NCI-H146 treated with DMSO at 0.1 percent for 48 hours (cell line): Measurements from ENCODE around the gene GAPDHS.

Experiments
- DNase-seq: peaks from one replicate; lab custom pipeline; 2025; ENCODE audit not compliant: unreplicated experiment; lab: John Stamatoyannopoulos, UW

The GAPDHS gene

GRCh38 chr19:35533201-35533821, at the start of gene GAPDHS:
Gene GAPDHS, plus strand, starts transcription at chr19:35533456. Its CDS starts 72 bp downstream, at chr19:35533528.
- DNase-seq = no peak

- DNase-seq = no peak
Observed at GRCh38 chr19:35484252-35485036, 48.8 kb upstream of the GAPDHS start.

GRCh38 chr19:35486268-35486708, 47.0 kb upstream of the GAPDHS start:
- DNase-seq = no peak

- no peak for DNase-seq
Observed at GRCh38 chr19:35487656-35488182, 45.5 kb upstream of the GAPDHS start.

- no peak for DNase-seq
Observed at GRCh38 chr19:35488677-35489076, 44.6 kb upstream of the GAPDHS start.

GRCh38 chr19:35490364-35490763, 42.9 kb upstream of the GAPDHS start, which contains the start of gene KRTDAP:
Gene KRTDAP, minus strand, starts transcription at chr19:35490464. Its CDS starts 22 bp downstream, at chr19:35490442.
- DNase-seq = no peak

- no peak for DNase-seq
Observed at GRCh38 chr19:35491836-35492360, 41.4 kb upstream of the GAPDHS start.

GRCh38 chr19:35493971-35494370, 39.3 kb upstream of the GAPDHS start:
- DNase-seq = no peak

- DNase-seq = no peak
Observed at GRCh38 chr19:35495107-35496064, 37.9 kb upstream of the GAPDHS start.

GRCh38 chr19:35497406-35497805, 35.9 kb upstream of the GAPDHS start:
- DNase-seq = no peak

GRCh38 chr19:35498220-35498619, 35.0 kb upstream of the GAPDHS start:
- no peak for DNase-seq

GRCh38 chr19:35498984-35499527, 34.2 kb upstream of the GAPDHS start:
- no peak for DNase-seq

GRCh38 chr19:35500611-35501010, 32.6 kb upstream of the GAPDHS start:
- no peak for DNase-seq

- DNase-seq = no peak
Observed at GRCh38 chr19:35501684-35502083, 31.6 kb upstream of the GAPDHS start.

GRCh38 chr19:35502751-35503150, 30.5 kb upstream of the GAPDHS start:
- no peak for DNase-seq

- DNase-seq = no peak
Observed at GRCh38 chr19:35506011-35506410, 27.2 kb upstream of the GAPDHS start.

- DNase-seq = no peak
Observed at GRCh38 chr19:35507561-35507960, 25.7 kb upstream of the GAPDHS start.

GRCh38 chr19:35508129-35508528, 25.1 kb upstream of the GAPDHS start:
- DNase-seq = no peak

- DNase-seq = no peak
Observed at GRCh38 chr19:35509018-35509652, 24.1 kb upstream of the GAPDHS start.
